HCT116 (cell line): ENCODE results near the gene NAALADL2. TPM values are rescaled to one million over a fixed set of nuclear protein-coding genes. Genes with fewer than 3 reads are reported as not detected.

ENCODE experiments used
- ATAC-seq: fragments of 200-7000 bp; cut with Tn5 transposase; 2 replicates; pipeline ENCODE4 v1.9.1; 2020; ENCODE audit warnings: mild to moderate bottlenecking, moderate library complexity
- BruUV-seq: library from RNA; stranded (reverse); fragments of 400-500 nt; replicated peaks from 2 replicates; lab custom pipeline; 2021; lab: Mats Ljungman, UMichigan
- CTCF ChIA-PET: fragments of 300-600 bp; sonication (Branson Sonifier 250); formaldehyde crosslinking; loops from one replicate; lab custom pipeline; 2021; ENCODE audit warnings: antibody characterized with exemption; lab: Charles Lee
- POLR2A ChIA-PET: fragments of 300-600, 350-600 bp; sonication (Branson Sonifier 250); formaldehyde crosslinking; loops from one replicate; lab custom pipeline; 2021; ENCODE audit warnings: antibody characterized with exemption; lab: Charles Lee
- RAD21 ChIA-PET, 2 experiments: fragments of 300-600 bp; sonication (Branson Sonifier 250); formaldehyde crosslinking; loops; one replicate each; lab custom pipeline; 2023; ENCODE audit warnings: low total read pairs in 2 of 2; ENCODE audit not compliant: uncharacterized antibody in 2 of 2, unreplicated experiment in 2 of 2, low non-redundant PET in 1 of 2; lab: Charles Lee
- DNase-seq: peaks from one replicate; pipeline ENCODE4 v3.0.0-alpha.2; 2010; ENCODE audit warnings: low read depth, low spot score
- H2AFZ ChIP-seq: fragments of 200-600 bp; shearing (Covaris generic), sonication (generic); 2 replicates; pipeline ENCODE4 v1.6.1; 2017; ENCODE audit warnings: low read depth, mixed run types, mixed read lengths, antibody characterized with exemption, low read length; ENCODE audit not compliant: poor library complexity, severe bottlenecking
- H3K27ac ChIP-seq: 2 replicates; pipeline ENCODE4 v1.5.1; 2012; ENCODE audit warnings: low read depth, low read length
- H3K27me3 ChIP-seq: fragments of 200-600 bp; sonication (generic); 2 replicates; pipeline ENCODE4 v1.6.1; 2016; ENCODE audit warnings: mixed run types, low read length, mixed read lengths; ENCODE audit not compliant: insufficient read depth
- H3K36me3 ChIP-seq, 2 experiments: fragments of 200-500 bp in 1 of 2; fragments of 200-600 bp in 1 of 2; sonication (Bioruptor generic) in 1 of 2; sonication (generic) in 1 of 2; 2 replicates each; pipeline versions ENCODE4 v1.5.1 to v1.6.1; 2014 to 2016; ENCODE audit warnings: low read length in 2 of 2, inconsistent platforms in 1 of 2, mixed read lengths in 1 of 2, mixed run types in 1 of 2; ENCODE audit not compliant: insufficient read depth in 2 of 2, control insufficient read depth in 1 of 2
- H3K4me1 ChIP-seq, 2 experiments: fragments of 200-600 bp in 1 of 2; sonication (generic) in 1 of 2; 2 replicates each; pipeline versions ENCODE4 v1.5.1 to v1.6.1; 2012 to 2017; ENCODE audit warnings: low read length in 2 of 2, inconsistent platforms in 1 of 2, mild to moderate bottlenecking in 1 of 2, mixed read lengths in 1 of 2, mixed run types in 1 of 2, moderate library complexity in 1 of 2; ENCODE audit not compliant: insufficient read depth in 2 of 2, control insufficient read depth in 1 of 2
- H3K4me2 ChIP-seq: fragments of 200-600 bp; sonication (generic); 2 replicates; pipeline ENCODE4 v1.6.1; 2017; ENCODE audit warnings: mixed run types, low read length, mixed read lengths
- H3K4me3 ChIP-seq, 2 experiments: fragments of 200-600 bp in 1 of 2; sonication (generic) in 1 of 2; replicated peaks in 1 of 2; 2 replicates each; pipeline ENCODE4 v1.5.1; 2011 to 2016; ENCODE audit warnings: low read length in 2 of 2, control low read depth in 1 of 2, low read depth in 1 of 2, mild to moderate bottlenecking in 1 of 2, mixed read lengths in 1 of 2, mixed run types in 1 of 2
- H3K79me2 ChIP-seq: fragments of 200-600 bp; sonication (generic); 2 replicates; pipeline ENCODE4 v1.6.1; 2017; ENCODE audit warnings: mild to moderate bottlenecking, mixed run types, low read length, moderate library complexity, mixed read lengths; ENCODE audit not compliant: insufficient read depth
- H3K9ac ChIP-seq: fragments of 200-600 bp; sonication (generic); 2 replicates; pipeline ENCODE4 v1.6.1; 2016; ENCODE audit warnings: low read length, mixed read lengths
- H3K9me2 ChIP-seq: fragments of 200-600 bp; sonication (generic), shearing (Covaris generic); 2 replicates; pipeline ENCODE4 v1.6.1; 2017; ENCODE audit warnings: mixed run types, mild to moderate bottlenecking, moderate library complexity; ENCODE audit not compliant: insufficient read depth
- H3K9me3 ChIP-seq, 2 experiments: fragments of 200-500 bp in 1 of 2; fragments of 200-600 bp in 1 of 2; sonication (Bioruptor generic) in 1 of 2; sonication (generic) in 1 of 2; 2 replicates each; pipeline ENCODE4 v1.6.1; 2014 to 2017; ENCODE audit warnings: low read length in 2 of 2, mixed read lengths in 2 of 2, inconsistent platforms in 1 of 2, low read depth in 1 of 2, mild to moderate bottlenecking in 1 of 2, mixed run types in 1 of 2, moderate library complexity in 1 of 2; ENCODE audit not compliant: control insufficient read depth in 1 of 2, insufficient read depth in 1 of 2
- H4K20me1 ChIP-seq: fragments of 200-600 bp; sonication (generic), shearing (Covaris generic); 2 replicates; pipeline ENCODE4 v1.6.1; 2017; ENCODE audit warnings: mixed run types, mild to moderate bottlenecking, moderate library complexity; ENCODE audit not compliant: insufficient read depth
- ATF3 ChIP-seq: IDR thresholded peaks from 2 replicates; pipeline ENCODE4 v1.6.1; 2012
- CBX3 ChIP-seq: IDR thresholded peaks from 2 replicates; pipeline ENCODE4 v1.6.1; 2012; ENCODE audit warnings: low read depth
- CEBPB ChIP-seq: IDR thresholded peaks from 2 replicates; pipeline ENCODE4 v1.6.1; 2012; ENCODE audit warnings: low read depth
- ELF1 ChIP-seq: IDR thresholded peaks from 2 replicates; pipeline ENCODE4 v1.6.1; 2012; ENCODE audit warnings: low read depth, borderline replicate concordance
- JUND ChIP-seq: IDR thresholded peaks from 2 replicates; pipeline ENCODE4 v1.6.1; 2012
- POLR2A ChIP-seq: IDR thresholded peaks from 2 replicates; pipeline ENCODE4 v1.7.0; 2011; ENCODE audit warnings: borderline replicate concordance; ENCODE audit not compliant: insufficient read depth, insufficient read length; ENCODE audit errors: extremely low read depth
- RAD21 ChIP-seq: IDR thresholded peaks from 2 replicates; pipeline ENCODE4 v1.6.1; 2012; ENCODE audit warnings: low read depth, mild to moderate bottlenecking
- SIN3A ChIP-seq: IDR thresholded peaks from 2 replicates; pipeline ENCODE4 v1.6.1; 2012; ENCODE audit warnings: low read depth
- YY1 ChIP-seq: IDR thresholded peaks from 2 replicates; pipeline ENCODE4 v1.6.1; 2011; ENCODE audit warnings: low read length, low read depth, moderate library complexity, mild to moderate bottlenecking; ENCODE audit not compliant: insufficient replicate concordance; ENCODE audit errors: extremely low read depth
- ZFX ChIP-seq: fragments of 450-650 bp; IDR thresholded peaks from 2 replicates; pipeline ENCODE4 v1.6.1; 2017
- intact Hi-C: fragments of 100-400 bp; cut with micrococcal nuclease; formaldehyde crosslinking; loops from 2 replicates; pipeline ENCODE4 v1.10.0; 2022
- total RNA-seq: library from RNA; stranded (reverse); gene quantifications from one replicate; pipeline ENCODE4 v1.2.1, GENCODE V29; 2021; ENCODE audit not compliant: unreplicated experiment

NAALADL2 gene
- total RNA-seq, 1 experiment from 2014 or later, result 2.9 TPM

GRCh38 chr3:175546115-175546514 lies 687.0 kb downstream of the NAALADL2 start:
- ATAC-seq (no peak), DNase-seq (no peak)
- intact Hi-C loops, result no loop called here
- Histone ChIP-seq H3K27ac (no peak overlapping the region), H4K20me1 (no peaks in the 10 kb centered on the region), H3K9me3 (no peaks in the 10 kb centered on the region), H3K9ac (no peak overlapping the region), H2AFZ (no peak overlapping the region), H3K36me3 (no peaks in the 10 kb centered on the region), H3K79me2 (no peaks in the 10 kb centered on the region), H3K4me2 (no peak overlapping the region), H3K27me3 (no peaks in the 10 kb centered on the region), H3K4me3 (no peak overlapping the region), H3K9me2 (no peaks in the 10 kb centered on the region), H3K4me1 (no peaks in the 10 kb centered on the region)
- BruUV-seq, result no TSS peak
- CTCF ChIA-PET, result no interaction called here
- RAD21 ChIA-PET, result no interaction called here
- TF ChIP-seq JUND (no peak), CEBPB (no peak), SIN3A (no peak), POLR2A (no peak), ELF1 (no peak), ZFX (no peak), ATF3 (no peak), RAD21 (no peak), CBX3 (no peak)
- POLR2A ChIA-PET, result no interaction called here

GRCh38 chr3:175552929-175553328 lies 693.8 kb downstream of the NAALADL2 start:
- H3K4me3 ChIP-seq, result no peak overlapping the region
- no peaks in the 10 kb centered on the region for H3K9me3 ChIP-seq
- no peak overlapping the region for H2AFZ ChIP-seq
- RAD21 ChIA-PET, result no interaction called here
- no peaks in the 10 kb centered on the region for H3K36me3 ChIP-seq
- BruUV-seq, result no TSS peak
- H3K4me1 ChIP-seq, result no peaks in the 10 kb centered on the region
- DNase-seq (no peak), ATAC-seq (no peak)
- H3K9me2 ChIP-seq, result no peaks in the 10 kb centered on the region
- H3K9ac ChIP-seq, result no peak overlapping the region
- H3K27ac ChIP-seq, result no peak overlapping the region
- CTCF ChIA-PET, result no interaction called here
- no peak for TF ChIP-seq YY1
- POLR2A ChIA-PET, result no interaction called here
- H3K79me2 ChIP-seq, result no peaks in the 10 kb centered on the region
- no peaks in the 10 kb centered on the region for H4K20me1 ChIP-seq
- no peaks in the 10 kb centered on the region for H3K27me3 ChIP-seq
- H3K4me2 ChIP-seq, result no peak overlapping the region
- intact Hi-C loops, result no loop called here
